T-helper 1 cell treated with Interleukin-12 subunit alpha and Interleukin-12 subunit beta and Interleukin-4 antibody, amounts not matched to agents 30 μg/mL and 1 μg/mL, for 36 hours (primary cell): ENCODE measurements around the gene SFT2D1.

ENCODE experiments used
- H3K27ac Mint-ChIP-seq: one replicate; pipeline ENCODE4 v1.8.0; 2021; ENCODE audit warnings: mild to moderate bottlenecking, mixed read lengths
- H3K27me3 Mint-ChIP-seq: one replicate; pipeline ENCODE4 v1.8.0; 2021; ENCODE audit warnings: low read depth, mixed read lengths
- H3K36me3 Mint-ChIP-seq: one replicate; pipeline ENCODE4 v1.8.0; 2021; ENCODE audit warnings: low read depth, mixed read lengths
- H3K4me1 Mint-ChIP-seq: one replicate; pipeline ENCODE4 v1.8.0; 2021; ENCODE audit warnings: low read depth, mixed read lengths
- H3K4me3 Mint-ChIP-seq: one replicate; pipeline ENCODE4 v1.8.0; 2021; ENCODE audit warnings: mild to moderate bottlenecking, moderate library complexity, mixed read lengths
- H3K9me3 Mint-ChIP-seq: one replicate; pipeline ENCODE4 v1.8.0; 2021; ENCODE audit warnings: mixed read lengths

SFT2D1 gene

DNA sequence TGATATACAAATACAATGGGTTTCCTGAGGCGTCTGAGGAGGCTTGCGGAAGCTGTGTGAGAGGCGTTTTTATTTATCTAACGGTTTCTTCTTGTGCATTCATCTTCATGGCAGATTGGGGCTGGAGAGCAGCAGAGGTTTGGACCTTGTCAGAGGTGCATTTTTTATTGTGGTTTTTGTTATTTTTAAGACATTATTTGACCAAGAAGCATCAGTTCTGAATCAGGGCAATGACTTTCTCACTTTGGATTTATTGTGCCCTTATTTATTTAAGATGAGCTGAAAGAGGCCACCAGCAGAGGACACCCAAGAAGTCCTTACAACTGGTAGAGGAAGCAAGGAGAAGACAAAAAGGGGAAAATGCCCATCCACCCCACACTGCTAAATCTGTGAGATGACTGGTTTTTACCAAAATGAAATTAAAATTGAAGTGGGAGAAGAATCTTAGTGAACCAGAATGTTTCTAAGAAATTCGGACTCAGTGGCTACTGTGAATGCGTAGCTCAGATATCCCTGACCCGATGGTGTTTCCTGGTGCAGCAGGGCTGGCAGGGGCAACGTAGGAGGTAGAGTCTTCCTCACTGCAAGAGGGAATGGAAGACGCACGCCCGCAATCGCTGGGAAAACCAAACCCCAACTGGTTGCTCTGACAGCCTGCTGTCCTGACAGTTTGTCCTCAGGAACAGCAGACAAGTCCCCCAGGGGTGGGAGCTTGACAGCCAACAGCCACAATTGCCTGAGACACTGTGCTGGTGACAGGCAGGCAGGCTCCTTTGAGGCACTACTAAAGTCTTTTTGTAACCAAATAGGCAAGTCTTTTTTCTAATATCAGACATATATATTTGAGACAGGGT, 48.4 kb downstream of the SFT2D1 start:
- no peak overlapping the region for H3K4me3 Mint-ChIP-seq
- peaks cover 23% of the 10 kb centered on the region for H3K27me3 Mint-ChIP-seq
- H3K27ac Mint-ChIP-seq = no peak overlapping the region
- H3K9me3 Mint-ChIP-seq = no peaks in the 10 kb centered on the region
- no peaks in the 10 kb centered on the region for H3K36me3 Mint-ChIP-seq
- no peaks in the 10 kb centered on the region for H3K4me1 Mint-ChIP-seq

GRCh38 chr6:166289207-166290060, 52.9 kb downstream of the SFT2D1 start:
- Mint-ChIP-seq H3K4me1 (no peaks in the 10 kb centered on the region), H3K27me3 (peaks cover 12% of the 10 kb centered on the region), H3K9me3 (no peaks in the 10 kb centered on the region), H3K27ac (no peak overlapping the region), H3K4me3 (no peak overlapping the region), H3K36me3 (no peaks in the 10 kb centered on the region)

DNA sequence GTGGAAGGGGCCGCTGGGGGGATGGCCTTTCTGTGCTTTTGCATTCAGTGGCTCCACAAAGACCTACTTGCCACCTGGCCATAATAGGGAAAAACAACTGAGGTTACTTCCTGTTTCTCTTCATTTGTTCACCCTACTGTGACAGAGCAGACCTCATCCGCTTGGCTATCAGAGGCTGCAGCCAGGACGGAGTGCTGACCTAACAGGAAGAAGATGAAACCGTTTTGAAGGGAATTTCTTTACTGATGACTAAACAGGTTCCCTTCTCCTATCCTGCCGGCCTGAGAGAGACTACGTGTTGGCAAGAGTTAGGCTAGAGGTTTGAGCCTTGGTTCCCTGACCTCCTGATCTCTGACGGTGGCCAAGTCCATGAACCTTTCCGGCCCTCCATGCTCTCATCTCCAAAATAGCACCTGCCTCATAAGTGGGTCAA, 55.5 kb downstream of the SFT2D1 start:
- Mint-ChIP-seq H3K4me3 (no peak overlapping the region), H3K27me3 (peaks cover 3% of the 10 kb centered on the region), H3K9me3 (no peaks in the 10 kb centered on the region), H3K4me1 (no peaks in the 10 kb centered on the region), H3K36me3 (no peaks in the 10 kb centered on the region), H3K27ac (no peak overlapping the region)

DNA sequence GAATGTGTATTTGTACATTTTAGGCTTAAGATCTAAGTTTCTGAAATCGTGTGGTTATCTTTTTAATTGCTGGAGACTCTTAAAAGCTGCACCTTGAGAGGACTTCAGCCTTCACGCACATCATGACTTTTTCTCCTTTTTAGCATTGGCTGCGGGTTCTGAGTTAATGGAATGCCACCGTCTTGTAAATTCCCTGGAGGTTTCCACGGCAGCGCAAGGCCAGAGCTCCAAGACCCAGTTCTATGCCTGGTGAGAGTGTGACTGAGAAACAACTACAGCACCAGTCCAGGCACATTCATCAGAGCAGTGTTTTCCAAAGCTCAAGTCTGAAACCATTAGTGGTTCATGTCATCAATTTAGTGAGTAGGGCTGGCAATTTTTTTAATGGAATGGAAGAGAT, 57.1 kb downstream of the SFT2D1 start:
- H3K27me3 Mint-ChIP-seq = peaks cover 4% of the 10 kb centered on the region
- H3K27ac Mint-ChIP-seq = no peak overlapping the region
- H3K4me1 Mint-ChIP-seq = no peaks in the 10 kb centered on the region
- H3K4me3 Mint-ChIP-seq = no peak overlapping the region
- H3K36me3 Mint-ChIP-seq = no peaks in the 10 kb centered on the region
- no peaks in the 10 kb centered on the region for H3K9me3 Mint-ChIP-seq

GRCh38 chr6:166284640-166285039, 57.7 kb downstream of the SFT2D1 start:
- H3K4me3 Mint-ChIP-seq = no peak overlapping the region
- no peak overlapping the region for H3K27ac Mint-ChIP-seq
- H3K9me3 Mint-ChIP-seq = no peaks in the 10 kb centered on the region
- peaks cover 5% of the 10 kb centered on the region for H3K27me3 Mint-ChIP-seq
- H3K36me3 Mint-ChIP-seq = no peaks in the 10 kb centered on the region
- no peaks in the 10 kb centered on the region for H3K4me1 Mint-ChIP-seq

DNA sequence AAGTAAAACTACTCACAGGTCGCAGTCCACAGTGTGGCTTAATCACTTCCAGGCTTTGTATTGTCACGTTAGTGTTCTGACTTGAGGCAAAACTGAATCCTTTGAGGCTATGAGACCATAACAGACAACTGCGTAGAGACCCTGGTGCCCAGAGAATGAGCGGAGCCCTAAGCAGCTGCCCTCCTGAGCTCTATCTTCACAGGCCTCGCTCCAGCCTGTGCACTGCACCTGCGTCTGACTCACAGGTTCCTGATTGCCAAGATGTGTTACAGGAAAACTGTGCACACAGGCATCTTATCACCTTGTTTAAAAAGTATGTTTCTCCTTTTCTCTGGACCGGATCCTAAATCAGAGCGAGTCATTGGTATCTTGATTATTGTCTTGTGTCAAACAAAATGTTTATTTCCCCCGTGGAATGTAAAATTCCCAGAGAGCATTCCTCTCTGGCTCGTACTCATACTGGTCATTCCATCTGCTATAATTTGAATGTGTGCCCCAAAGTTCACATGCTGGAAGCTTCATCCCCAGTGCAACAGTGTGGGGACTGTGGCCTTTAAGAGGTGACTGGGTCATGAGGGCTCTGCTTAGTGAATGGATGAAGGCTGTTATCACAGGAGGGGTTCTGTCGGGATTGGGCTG, 59.8 kb downstream of the SFT2D1 start:
- Mint-ChIP-seq H3K36me3 (no peaks in the 10 kb centered on the region), H3K27me3 (peaks cover 5% of the 10 kb centered on the region), H3K4me3 (no peak overlapping the region), H3K9me3 (no peaks in the 10 kb centered on the region), H3K27ac (no peak overlapping the region), H3K4me1 (no peaks in the 10 kb centered on the region)

DNA sequence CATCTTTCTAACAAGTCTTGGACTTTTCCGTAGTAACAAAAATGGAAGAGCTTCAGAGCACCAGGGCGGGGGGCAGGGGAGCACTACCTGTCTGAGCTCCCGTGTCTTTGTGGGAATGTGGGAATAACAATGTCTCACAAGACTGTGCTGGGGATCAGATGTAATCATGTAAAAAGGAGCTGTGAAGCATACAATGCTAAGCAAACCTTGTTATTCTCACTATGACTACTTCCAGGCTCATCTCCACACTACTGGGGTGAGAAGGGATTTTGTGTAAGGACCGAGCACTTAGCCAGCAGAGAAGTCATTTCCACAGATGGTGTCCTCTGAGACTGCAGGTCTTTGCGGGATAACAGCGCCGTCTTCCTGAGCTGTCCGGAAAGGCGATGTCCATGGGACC, 61.2 kb downstream of the SFT2D1 start:
- Mint-ChIP-seq H3K27me3 (peaks cover 10% of the 10 kb centered on the region), H3K27ac (no peak overlapping the region), H3K4me1 (no peaks in the 10 kb centered on the region), H3K9me3 (no peaks in the 10 kb centered on the region), H3K36me3 (no peaks in the 10 kb centered on the region), H3K4me3 (no peak overlapping the region)

GRCh38 chr6:166279393-166279679, 63.0 kb downstream of the SFT2D1 start:
- no peak overlapping the region for H3K4me3 Mint-ChIP-seq
- H3K27ac Mint-ChIP-seq = no peak overlapping the region
- peaks cover 3% of the 10 kb centered on the region for H3K4me1 Mint-ChIP-seq
- peaks cover 18% of the 10 kb centered on the region for H3K27me3 Mint-ChIP-seq
- no peaks in the 10 kb centered on the region for H3K36me3 Mint-ChIP-seq
- H3K9me3 Mint-ChIP-seq = no peaks in the 10 kb centered on the region

- peaks cover 21% of the 10 kb centered on the region for H3K27me3 Mint-ChIP-seq
- H3K4me1 Mint-ChIP-seq = peaks cover 3% of the 10 kb centered on the region
- H3K9me3 Mint-ChIP-seq = no peaks in the 10 kb centered on the region
- no peak overlapping the region for H3K27ac Mint-ChIP-seq
- H3K36me3 Mint-ChIP-seq = no peaks in the 10 kb centered on the region
- no peak overlapping the region for H3K4me3 Mint-ChIP-seq
Measured at GRCh38 chr6:166278579-166279392, 63.6 kb downstream of the SFT2D1 start.

DNA sequence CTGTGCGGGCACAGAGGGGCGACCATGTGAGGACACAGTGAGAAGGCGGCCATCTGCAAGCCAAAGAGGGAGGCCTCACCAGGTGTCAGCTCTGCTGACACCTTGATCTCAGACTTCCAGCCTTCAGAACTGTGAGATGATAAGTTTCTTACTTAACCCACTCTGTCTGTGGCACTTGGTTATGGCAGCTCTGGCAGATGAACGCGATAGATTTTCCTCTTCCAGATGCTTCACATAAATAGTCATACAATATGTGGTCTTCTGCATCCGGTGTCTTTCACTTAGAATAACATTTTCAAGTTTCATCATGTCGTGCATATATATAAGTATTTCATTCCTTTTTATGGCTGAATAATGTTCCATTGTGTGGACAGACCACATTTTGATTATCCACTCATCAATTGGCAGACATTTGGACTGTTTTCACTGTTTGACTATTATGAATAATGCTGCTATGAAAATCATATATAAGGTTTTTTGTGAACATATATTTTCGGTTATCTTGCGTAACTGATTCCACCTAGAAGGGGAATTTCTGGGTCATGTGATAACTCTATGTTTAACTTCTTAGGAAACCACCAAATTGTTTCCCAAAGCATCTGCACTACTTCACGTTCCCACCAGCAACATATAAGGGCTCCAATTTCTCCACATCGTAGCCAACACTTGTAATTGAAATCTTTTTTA, 64.3 kb downstream of the SFT2D1 start:
- H3K36me3 Mint-ChIP-seq = no peaks in the 10 kb centered on the region

GRCh38 chr6:166277018-166277417, 65.3 kb downstream of the SFT2D1 start:
- H3K27me3 Mint-ChIP-seq = peaks cover 21% of the 10 kb centered on the region
- H3K27ac Mint-ChIP-seq = no peak overlapping the region
- no peaks in the 10 kb centered on the region for H3K36me3 Mint-ChIP-seq
- no peaks in the 10 kb centered on the region for H3K9me3 Mint-ChIP-seq
- H3K4me3 Mint-ChIP-seq = no peak overlapping the region
- H3K4me1 Mint-ChIP-seq = peaks cover 3% of the 10 kb centered on the region

More for the DNA sequence above, 64.3 kb downstream of the SFT2D1 start:
- peaks cover 21% of the 10 kb centered on the region for H3K27me3 Mint-ChIP-seq
- H3K9me3 Mint-ChIP-seq = no peaks in the 10 kb centered on the region
- H3K4me3 Mint-ChIP-seq = no peak overlapping the region
- H3K4me1 Mint-ChIP-seq = peaks cover 3% of the 10 kb centered on the region
- H3K27ac Mint-ChIP-seq = no peak overlapping the region

- Mint-ChIP-seq H3K27me3 (peaks cover 21% of the 10 kb centered on the region), H3K4me1 (peaks cover 3% of the 10 kb centered on the region), H3K36me3 (no peaks in the 10 kb centered on the region), H3K4me3 (no peak overlapping the region), H3K27ac (no peak overlapping the region), H3K9me3 (no peaks in the 10 kb centered on the region)
Measured at GRCh38 chr6:166275714-166276166, 66.6 kb downstream of the SFT2D1 start.

DNA sequence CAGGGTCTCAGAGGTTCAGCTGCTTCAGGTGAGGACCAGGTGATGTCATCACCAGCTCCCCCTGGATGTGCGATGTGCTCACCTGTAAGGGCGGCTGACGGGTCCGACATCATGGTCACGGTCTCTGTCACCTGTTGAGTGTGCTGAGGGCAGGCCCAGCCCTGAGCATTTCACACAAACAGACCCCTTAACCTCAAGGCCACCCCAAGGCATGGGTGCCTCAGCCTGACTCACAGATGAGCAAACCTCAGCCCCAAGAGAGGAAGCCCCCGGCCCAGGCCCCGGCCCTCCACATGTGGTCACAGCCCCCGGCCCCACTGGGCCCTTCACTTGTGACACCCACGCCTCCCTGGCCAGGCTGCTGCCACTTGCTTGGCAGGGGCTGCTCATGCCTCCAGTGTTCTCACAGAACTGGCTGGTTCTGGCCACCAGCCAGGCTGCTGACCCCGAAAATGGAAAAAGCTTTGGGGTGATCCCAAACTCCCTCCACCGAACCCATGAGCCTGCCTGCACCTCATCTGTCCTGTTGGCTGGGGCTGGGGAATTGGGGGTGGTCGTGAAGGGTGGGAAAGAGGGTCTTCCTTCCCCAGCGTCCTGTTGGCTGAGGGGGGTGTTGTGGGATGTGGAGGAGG, 67.5 kb downstream of the SFT2D1 start:
- Mint-ChIP-seq H3K4me3 (no peak overlapping the region), H3K27me3 (peaks cover 17% of the 10 kb centered on the region), H3K36me3 (no peaks in the 10 kb centered on the region), H3K27ac (no peak overlapping the region), H3K9me3 (no peaks in the 10 kb centered on the region), H3K4me1 (peaks cover 3% of the 10 kb centered on the region)
